K562 (cell line): ENCODE data around the gene COL6A2. TPM values are rescaled to one million over a fixed set of nuclear protein-coding genes. Genes with fewer than 3 reads are reported as not detected.

Experiments
- ATAC-seq: fragments of 200-7000 bp; cut with Tn5 transposase; 3 replicates; pipeline ENCODE4 v1.9.1; 2020; ENCODE audit warnings: moderate library complexity
- BruUV-seq: library from RNA; stranded (reverse); fragments of 400-500 nt; replicated peaks from 2 replicates; lab custom pipeline; 2021; lab: Mats Ljungman, UMichigan
- CTCF ChIA-PET: fragments of 300-600 bp; formaldehyde crosslinking; extraction: SDS; loops from one replicate; lab custom pipeline; 2021; ENCODE audit warnings: low intra/inter-chr PET ratio; lab: Yijun Ruan, JAX
- POLR2A ChIA-PET: fragments of 300-600, 350-650 bp; sonication (Branson Sonifier 250); formaldehyde crosslinking; extraction: SDS; loops from one replicate; lab custom pipeline; 2021; ENCODE audit warnings: antibody characterized with exemption, inconsistent platforms; lab: Yijun Ruan, JAX
- DNase-seq, 4 experiments: peaks; one replicate each; pipeline versions ENCODE4 v3.0.0 to v3.0.0-alpha.2; 2011 to 2018; ENCODE audit warnings: low spot score in 3 of 4, mixed read lengths in 3 of 4; ENCODE audit errors: extremely low read depth in 1 of 4
- FAIRE-seq: peaks from 2 replicates; lab custom pipeline; 2011; peaks lifted over from hg19 to GRCh38; lab: Jason Lieb, UNC
- H2AFZ ChIP-seq: 2 replicates; pipeline ENCODE4 v1.6.0; 2011; ENCODE audit warnings: low read depth, low read length, control low read depth, inconsistent platforms
- H3K27ac ChIP-seq: fragments of 200-600 bp; 3 replicates; pipeline ENCODE4 v1.8.0; 2011; ENCODE audit warnings: low read depth, mild to moderate bottlenecking, control low read depth, inconsistent platforms, low read length, moderate library complexity, mixed read lengths; ENCODE audit errors: extremely low read depth
- H3K27me3 ChIP-seq, 2 experiments: fragments of 300-600 bp in 1 of 2; 2 replicates in 1 of 2; 3 replicates in 1 of 2; pipeline versions ENCODE4 v1.6.0 to v1.8.0; 2011; ENCODE audit warnings: inconsistent platforms in 2 of 2, low read length in 2 of 2, mild to moderate bottlenecking in 1 of 2, mixed read lengths in 1 of 2, moderate library complexity in 1 of 2; ENCODE audit not compliant: control insufficient read depth in 2 of 2, insufficient read depth in 2 of 2
- H3K36me3 ChIP-seq: fragments of 300-600 bp; 3 replicates; pipeline ENCODE4 v1.8.0; 2011; ENCODE audit warnings: mild to moderate bottlenecking, low read length, inconsistent platforms; ENCODE audit not compliant: control insufficient read depth, insufficient read depth
- H3K4me1 ChIP-seq, 2 experiments: fragments of 200-600 bp in 1 of 2; replicated peaks in 1 of 2; 2 replicates in 1 of 2; 3 replicates in 1 of 2; pipeline versions ENCODE4 v1.5.1 to v1.8.0; 2011; ENCODE audit warnings: inconsistent platforms in 2 of 2, low read length in 2 of 2, mild to moderate bottlenecking in 1 of 2, mixed read lengths in 1 of 2, moderate library complexity in 1 of 2; ENCODE audit not compliant: control insufficient read depth in 2 of 2, insufficient read depth in 2 of 2
- H3K4me2 ChIP-seq: 2 replicates; pipeline ENCODE4 v1.6.1; 2011; ENCODE audit warnings: low read length, control low read depth, inconsistent platforms, mixed read lengths; ENCODE audit not compliant: insufficient read depth
- H3K4me3 ChIP-seq: fragments of 200-600 bp; sonication (generic), shearing (Covaris generic); 2 replicates; pipeline ENCODE4 v1.5.1; 2016; ENCODE audit warnings: control low read depth, inconsistent platforms
- H3K79me2 ChIP-seq: fragments of 200-600 bp; 3 replicates; pipeline ENCODE4 v1.8.0; 2011; ENCODE audit warnings: low read length, inconsistent platforms; ENCODE audit not compliant: control insufficient read depth, insufficient read depth
- H3K9ac ChIP-seq, 2 experiments: 2 replicates each; pipeline versions ENCODE4 v1.6.0 to v1.6.1; 2011; ENCODE audit warnings: low read depth in 2 of 2, low read length in 2 of 2, control low read depth in 1 of 2, inconsistent platforms in 1 of 2, mild to moderate bottlenecking in 1 of 2, mixed read lengths in 1 of 2; ENCODE audit not compliant: insufficient read depth in 1 of 2
- H3K9me1 ChIP-seq: one replicate; pipeline ENCODE4 v1.6.0; 2011; ENCODE audit warnings: inconsistent platforms, mild to moderate bottlenecking, low read length, moderate library complexity; ENCODE audit not compliant: control insufficient read depth, insufficient read depth
- H3K9me3 ChIP-seq: replicated peaks from 2 replicates; pipeline ENCODE4 v1.5.1; 2011; ENCODE audit warnings: low read depth, low read length, inconsistent platforms; ENCODE audit not compliant: control insufficient read depth, insufficient read depth
- H4K20me1 ChIP-seq: replicated peaks from 2 replicates; pipeline ENCODE4 v1.6.1; 2011; ENCODE audit warnings: low read length, inconsistent platforms, mixed read lengths; ENCODE audit not compliant: control insufficient read depth, insufficient read depth
- BCOR ChIP-seq: fragments of 450-650 bp; IDR thresholded peaks from 2 replicates; pipeline ENCODE4 v1.6.1; 2016
- KDM1A ChIP-seq, 2 experiments: fragments of 450-650 bp; IDR thresholded peaks; 2 replicates each; pipeline ENCODE4 v1.6.1; 2016; ENCODE audit warnings: mild to moderate bottlenecking in 2 of 2
- RBM25 ChIP-seq: fragments of 200-400 bp; formaldehyde crosslinking; IDR thresholded peaks from 2 replicates; pipeline ENCODE4 v1.6.1; 2018; ENCODE audit warnings: low read length, low read depth, moderate library complexity; ENCODE audit not compliant: severe bottlenecking
- TEAD1 ChIP-seq, 2 experiments: fragments of 450-650 bp in 1 of 2; sonication (generic) in 1 of 2; formaldehyde crosslinking; IDR thresholded peaks; 2 replicates each; pipeline versions ENCODE4 v1.4.0 to v1.8.0; 2020 to 2022; ENCODE audit warnings: mild to moderate bottlenecking in 2 of 2, missing genetic modification reagents in 1 of 2
- WGBS: fragments of 100-300 bp; shearing (Covaris generic); methylation state at CpG from one replicate; pipeline ENCODE4 v1.1.6; 2016; ENCODE audit warnings: low coverage, mixed read lengths; ENCODE audit not compliant: insufficient coverage; ENCODE audit errors: missing lambda C conversion rate; 5-methylcytosine and 5-hydroxymethylcytosine counted together
- in situ Hi-C: fragments of 300-500 bp; cut with MboI; formaldehyde crosslinking; loops from 4 replicates; pipeline ENCODE4 v1.15.0; 2018; ENCODE audit warnings: inconsistent platforms, mixed read lengths
- intact Hi-C: fragments of 100-400 bp; cut with micrococcal nuclease; formaldehyde crosslinking; loops from 2 replicates; pipeline ENCODE4 v1.14.2; 2022
- polyA plus RNA-seq, 8 experiments: library from polyadenylated mRNA; depleted of rRNA in 4 of 8; stranded (reverse) in 5 of 8; unstranded in 3 of 8; fragments of >200 nt; fragmentation: Nextera tagmentation in 2 of 8; fragmentation: Illumina TruSeq in 1 of 8; extraction: Ambion mirVana in 2 of 8; extraction: Trizol in 1 of 8; gene quantifications; 2 replicates each; pipeline versions ENCODE4 v1.2.1 to v1.2.3, GENCODE V29; 2011 to 2014; ENCODE audit warnings: inconsistent platforms in 1 of 8, missing spikeins in 1 of 8
- small RNA-seq: library from RNA; depleted of rRNA; stranded (forward); fragments of <200 nt; gene quantifications from one replicate; pipeline ENCODE3, GENCODE V24; 2014
- total RNA-seq, 7 experiments: library from RNA; depleted of rRNA in 6 of 7; stranded (reverse); fragments of >200 nt in 6 of 7; fragmentation: Illumina TruSeq in 2 of 7; extraction: Trizol in 2 of 7; gene quantifications; 2 replicates each; pipeline versions ENCODE4 v1.2.1 to v1.2.3, GENCODE V29; 2011 to 2021; ENCODE audit warnings: low replicate concordance in 1 of 7

Gene COL6A2
- total and polyA plus RNA-seq, 9 of the 15 experiments (the other 6 are each of a cell fraction or from before 2014, with no cell fraction given): 0.07 to 1.1 (median 0.24) TPM; not detected in 3

DNA sequence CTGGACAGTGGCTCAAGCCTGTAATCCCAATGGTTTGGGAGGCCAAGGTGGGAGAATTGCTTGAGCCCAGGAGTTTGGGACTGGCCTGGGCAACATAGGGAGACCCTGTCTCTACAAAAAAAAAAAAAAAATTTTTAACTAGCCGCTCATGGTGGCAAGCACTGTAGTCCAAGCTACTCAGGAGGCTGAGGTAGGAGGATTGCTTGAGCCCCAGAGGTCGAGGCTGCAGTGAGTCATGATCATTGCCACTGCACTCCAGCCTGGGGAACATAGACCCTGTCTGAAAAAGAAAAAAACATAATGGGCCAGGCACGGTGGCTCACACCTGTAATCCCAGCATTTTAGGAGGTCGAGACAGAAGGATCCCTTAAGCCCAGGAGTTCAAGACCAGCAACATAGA lies 81.0 kb downstream of the COL6A2 start:
- no peaks in the 10 kb centered on the region for H3K27me3 ChIP-seq
- no peak overlapping the region for H3K27ac ChIP-seq
- DNase-seq: no peak
- H3K79me2 ChIP-seq: peaks cover 90% of the 10 kb centered on the region
- no peaks in the 10 kb centered on the region for H4K20me1 ChIP-seq
- H3K9me1 ChIP-seq: peaks cover 5% of the 10 kb centered on the region
- H3K4me3 ChIP-seq: no peak overlapping the region
- no TSS peak for BruUV-seq
- no peak overlapping the region for H3K9ac ChIP-seq
- H3K36me3 ChIP-seq: peaks cover 30% of the 10 kb centered on the region; the same call in 1 of the 3 replicates
- peaks cover 35 to 45% of the 10 kb centered on the region in 2 experiments for H3K4me1 ChIP-seq
- WGBS: 74% methylated on average over 4 of the region's 4 CpGs
- in situ Hi-C loops (no loop called here), intact Hi-C loops (no loop called here)
- no peak overlapping the region for H2AFZ ChIP-seq
- no peak for ATAC-seq
- TF ChIP-seq RBM25 (peak; percentile 6), BCOR (peak; percentile 56; the same call in 1 of the 2 replicates), TEAD1 (CRISPR knock-in tag; IDR thresholded peaks at IDR 0.05) (no peak), KDM1A (IDR thresholded peaks at IDR 0.05) (peak in 1 of 2 experiments; percentile 47; a peak in 1 of 4 replicates)
- no peak overlapping the region for H3K4me2 ChIP-seq
- H3K9me3 ChIP-seq: no peaks in the 10 kb centered on the region
- ChIA-PET CTCF (no interaction called here), POLR2A (interaction anchor here (0.6 to 1.0 kb wide), 3 partner anchors 8 to 48 kb away, joined by 3 to 4 read pairs (median 3); no protein-coding TSS in a partner anchor)
- FAIRE-seq: no peak

Small RNAs within 50 kb of the gene (small RNA-seq; reads per million reads assigned to genes)
- not detected for gene PSMA6P3

Other genes starting within 250 kb of the COL6A2 start
Only the 7 nearest of the 8 such genes appear.
- 0.14 and 0.53 TPM in 2 replicates for gene COL6A1, start 116.3 kb upstream of the COL6A2 start, total RNA-seq (2014; rRNA removed)
- gene COL6A1, start 116.3 kb upstream of the COL6A2 start, total RNA-seq (2014; rRNA removed; fragmentation: Illumina TruSeq; extraction: Trizol): 0.13 TPM in 1 of 2 replicates, not detected in the other
- gene COL6A1, start 116.3 kb upstream of the COL6A2 start, total RNA-seq (2015; rRNA removed; fragmentation: Illumina TruSeq; extraction: Trizol): 0.04 and 0.14 TPM in 2 replicates
- 1.2 and 1.3 TPM in 2 replicates for gene COL6A1, start 116.3 kb upstream of the COL6A2 start, total RNA-seq (2021)
- gene COL6A1, start 116.3 kb upstream of the COL6A2 start, polyA plus RNA-seq (2011; rRNA removed): 0.10 and 0.39 TPM in 2 replicates
- 0.07 and 0.21 TPM in 2 replicates for gene COL6A1, start 116.3 kb upstream of the COL6A2 start, polyA plus RNA-seq (2014; fragmentation: Illumina TruSeq; extraction: Trizol)
- gene COL6A1, start 116.3 kb upstream of the COL6A2 start, polyA plus RNA-seq (2014; fragmentation: Nextera tagmentation; extraction: Ambion mirVana): not detected
- gene COL6A1, start 116.3 kb upstream of the COL6A2 start, polyA plus RNA-seq (2014; rRNA removed): 0.50 and 0.76 TPM in 2 replicates
- gene FTCD, start 57.5 kb downstream of the COL6A2 start, total RNA-seq (2014; rRNA removed): not detected in 2 replicates
- gene FTCD, start 57.5 kb downstream of the COL6A2 start, total RNA-seq (2014; rRNA removed; fragmentation: Illumina TruSeq; extraction: Trizol): not detected in 2 replicates
- gene FTCD, start 57.5 kb downstream of the COL6A2 start, total RNA-seq (2015; rRNA removed; fragmentation: Illumina TruSeq; extraction: Trizol): 0.08 and 0.25 TPM in 2 replicates
- gene FTCD, start 57.5 kb downstream of the COL6A2 start, total RNA-seq (2021): 0.74 and 1.1 TPM in 2 replicates
- 0.11 and 0.41 TPM in 2 replicates for gene FTCD, start 57.5 kb downstream of the COL6A2 start, polyA plus RNA-seq (2011; rRNA removed)
- not detected in 2 replicates for gene FTCD, start 57.5 kb downstream of the COL6A2 start, polyA plus RNA-seq (2014; fragmentation: Illumina TruSeq; extraction: Trizol)
- not detected for gene FTCD, start 57.5 kb downstream of the COL6A2 start, polyA plus RNA-seq (2014; fragmentation: Nextera tagmentation; extraction: Ambion mirVana)
- gene FTCD, start 57.5 kb downstream of the COL6A2 start, polyA plus RNA-seq (2014; rRNA removed): 0.50 and 1.6 TPM in 2 replicates
- gene SPATC1L, start 86.3 kb downstream of the COL6A2 start, total RNA-seq (2014; rRNA removed): 63.7 and 104 TPM in 2 replicates
- gene SPATC1L, start 86.3 kb downstream of the COL6A2 start, total RNA-seq (2014; rRNA removed; fragmentation: Illumina TruSeq; extraction: Trizol): 10.4 and 12.6 TPM in 2 replicates
- 29.7 and 31.9 TPM in 2 replicates for gene SPATC1L, start 86.3 kb downstream of the COL6A2 start, total RNA-seq (2015; rRNA removed; fragmentation: Illumina TruSeq; extraction: Trizol)
- 118 and 121 TPM in 2 replicates for gene SPATC1L, start 86.3 kb downstream of the COL6A2 start, total RNA-seq (2021)
- 6.7 and 23.0 TPM in 2 replicates for gene SPATC1L, start 86.3 kb downstream of the COL6A2 start, polyA plus RNA-seq (2011; rRNA removed)
- gene SPATC1L, start 86.3 kb downstream of the COL6A2 start, polyA plus RNA-seq (2014; fragmentation: Illumina TruSeq; extraction: Trizol): 38.3 and 84.8 TPM in 2 replicates
- gene SPATC1L, start 86.3 kb downstream of the COL6A2 start, polyA plus RNA-seq (2014; fragmentation: Nextera tagmentation; extraction: Ambion mirVana): under 1 TPM in 1 of 2 experiments, not detected in 1; 0.14 TPM
- 40.6 and 50.4 TPM in 2 replicates for gene SPATC1L, start 86.3 kb downstream of the COL6A2 start, polyA plus RNA-seq (2014; rRNA removed)
- gene LSS, start 130.7 kb downstream of the COL6A2 start, total RNA-seq (2014; rRNA removed): 56.4 and 67.6 TPM in 2 replicates
- 10.6 and 15.1 TPM in 2 replicates for gene LSS, start 130.7 kb downstream of the COL6A2 start, total RNA-seq (2014; rRNA removed; fragmentation: Illumina TruSeq; extraction: Trizol)
- gene LSS, start 130.7 kb downstream of the COL6A2 start, total RNA-seq (2015; rRNA removed; fragmentation: Illumina TruSeq; extraction: Trizol): 29.6 and 29.8 TPM in 2 replicates
- 87.9 and 89.5 TPM in 2 replicates for gene LSS, start 130.7 kb downstream of the COL6A2 start, total RNA-seq (2021)
- gene LSS, start 130.7 kb downstream of the COL6A2 start, polyA plus RNA-seq (2011; rRNA removed): 81.3 and 221 TPM in 2 replicates
- 37.4 and 43.3 TPM in 2 replicates for gene LSS, start 130.7 kb downstream of the COL6A2 start, polyA plus RNA-seq (2014; fragmentation: Illumina TruSeq; extraction: Trizol)
- gene LSS, start 130.7 kb downstream of the COL6A2 start, polyA plus RNA-seq (2014; fragmentation: Nextera tagmentation; extraction: Ambion mirVana): 1 to 10 TPM; 2.2 to 2.7 TPM
- gene LSS, start 130.7 kb downstream of the COL6A2 start, polyA plus RNA-seq (2014; rRNA removed): 58.2 and 80.7 TPM in 2 replicates
- 98.9 and 106 TPM in 2 replicates for gene MCM3AP, start 187.5 kb downstream of the COL6A2 start, total RNA-seq (2014; rRNA removed)
- gene MCM3AP, start 187.5 kb downstream of the COL6A2 start, total RNA-seq (2014; rRNA removed; fragmentation: Illumina TruSeq; extraction: Trizol): 69.2 and 73.1 TPM in 2 replicates
- 65.1 and 80.9 TPM in 2 replicates for gene MCM3AP, start 187.5 kb downstream of the COL6A2 start, total RNA-seq (2015; rRNA removed; fragmentation: Illumina TruSeq; extraction: Trizol)
- gene MCM3AP, start 187.5 kb downstream of the COL6A2 start, total RNA-seq (2021): 154 and 179 TPM in 2 replicates
- gene MCM3AP, start 187.5 kb downstream of the COL6A2 start, polyA plus RNA-seq (2011; rRNA removed): 60.4 and 69.6 TPM in 2 replicates
- gene MCM3AP, start 187.5 kb downstream of the COL6A2 start, polyA plus RNA-seq (2014; fragmentation: Illumina TruSeq; extraction: Trizol): 65.9 and 75.9 TPM in 2 replicates
- 1 to 10 TPM; 6.5 to 9.1 TPM for gene MCM3AP, start 187.5 kb downstream of the COL6A2 start, polyA plus RNA-seq (2014; fragmentation: Nextera tagmentation; extraction: Ambion mirVana)
- gene MCM3AP, start 187.5 kb downstream of the COL6A2 start, polyA plus RNA-seq (2014; rRNA removed): 75.4 and 82.8 TPM in 2 replicates
- gene YBEY, start 188.2 kb downstream of the COL6A2 start, total RNA-seq (2014; rRNA removed): 10.7 and 12.4 TPM in 2 replicates
- 12.4 and 14.0 TPM in 2 replicates for gene YBEY, start 188.2 kb downstream of the COL6A2 start, total RNA-seq (2014; rRNA removed; fragmentation: Illumina TruSeq; extraction: Trizol)
- 14.3 and 15.6 TPM in 2 replicates for gene YBEY, start 188.2 kb downstream of the COL6A2 start, total RNA-seq (2015; rRNA removed; fragmentation: Illumina TruSeq; extraction: Trizol)
- gene YBEY, start 188.2 kb downstream of the COL6A2 start, total RNA-seq (2021): 10.5 and 10.7 TPM in 2 replicates
- gene YBEY, start 188.2 kb downstream of the COL6A2 start, polyA plus RNA-seq (2011; rRNA removed): 9.9 and 15.9 TPM in 2 replicates
- gene YBEY, start 188.2 kb downstream of the COL6A2 start, polyA plus RNA-seq (2014; fragmentation: Illumina TruSeq; extraction: Trizol): 14.1 and 14.7 TPM in 2 replicates
- 1 to 10 TPM; 6.4 to 9.4 TPM for gene YBEY, start 188.2 kb downstream of the COL6A2 start, polyA plus RNA-seq (2014; fragmentation: Nextera tagmentation; extraction: Ambion mirVana)
- 28.0 and 39.6 TPM in 2 replicates for gene YBEY, start 188.2 kb downstream of the COL6A2 start, polyA plus RNA-seq (2014; rRNA removed)
- gene C21orf58, start 225.8 kb downstream of the COL6A2 start, total RNA-seq (2014; rRNA removed): 20.1 and 22.4 TPM in 2 replicates
- 4.5 and 6.0 TPM in 2 replicates for gene C21orf58, start 225.8 kb downstream of the COL6A2 start, total RNA-seq (2014; rRNA removed; fragmentation: Illumina TruSeq; extraction: Trizol)
- 13.5 and 14.2 TPM in 2 replicates for gene C21orf58, start 225.8 kb downstream of the COL6A2 start, total RNA-seq (2015; rRNA removed; fragmentation: Illumina TruSeq; extraction: Trizol)
- gene C21orf58, start 225.8 kb downstream of the COL6A2 start, total RNA-seq (2021): 29.1 and 30.5 TPM in 2 replicates
- 12.4 and 16.7 TPM in 2 replicates for gene C21orf58, start 225.8 kb downstream of the COL6A2 start, polyA plus RNA-seq (2011; rRNA removed)
- gene C21orf58, start 225.8 kb downstream of the COL6A2 start, polyA plus RNA-seq (2014; fragmentation: Illumina TruSeq; extraction: Trizol): 10.6 and 16.1 TPM in 2 replicates
- gene C21orf58, start 225.8 kb downstream of the COL6A2 start, polyA plus RNA-seq (2014; fragmentation: Nextera tagmentation; extraction: Ambion mirVana): 1 to 10 TPM; 1.2 to 1.9 TPM
- gene C21orf58, start 225.8 kb downstream of the COL6A2 start, polyA plus RNA-seq (2014; rRNA removed): 27.9 and 30.0 TPM in 2 replicates